ENCODE results near the gene SHMT1.

GRCh38 chr17:18315961-18316360 lies 47.4 kb downstream of the SHMT1 start:
- TF ChIP-seq CTCF (IDR thresholded peaks at IDR 0.05) (no peak), POLR2A (IDR thresholded peaks at IDR 0.05) (no peak)
